Neural cell (in vitro differentiated cells): ENCODE data around the gene GRIA1. TPM values are rescaled to one million over a fixed set of nuclear protein-coding genes. Genes with fewer than 3 reads are reported as not detected.

Experiments
- H2AFZ ChIP-seq: fragments of 200-600, 300-800 bp; sonication (generic), shearing (Covaris generic); 2 replicates; pipeline ENCODE4 v1.6.0; 2014; ENCODE audit warnings: low read depth, mild to moderate bottlenecking, antibody characterized with exemption, low read length, moderate library complexity
- H3F3A ChIP-seq: fragments of 200-600 bp; shearing (Covaris generic); 2 replicates; pipeline ENCODE4 v1.6.1; 2016; ENCODE audit warnings: mild to moderate bottlenecking, moderate library complexity, mixed read lengths, antibody characterized with exemption, low read length; ENCODE audit not compliant: insufficient read depth, poor library complexity, severe bottlenecking
- H3K27ac ChIP-seq: fragments of 200-600, 300-800 bp; sonication (generic), shearing (Covaris generic); 2 replicates; pipeline ENCODE4 v1.5.1; 2014; ENCODE audit warnings: mild to moderate bottlenecking, low read length, moderate library complexity
- H3K27me3 ChIP-seq: fragments of 300-800, 200-600 bp; sonication (generic), shearing (Covaris generic); 2 replicates; pipeline ENCODE4 v1.6.0; 2014; ENCODE audit warnings: mild to moderate bottlenecking, low read depth, low read length, moderate library complexity; ENCODE audit not compliant: insufficient read depth
- H3K36me3 ChIP-seq: fragments of 300-800, 200-600 bp; sonication (generic), shearing (Covaris generic); 2 replicates; pipeline ENCODE4 v1.5.1; 2014; ENCODE audit warnings: mild to moderate bottlenecking, antibody characterized with exemption, low read length, moderate library complexity; ENCODE audit not compliant: insufficient read depth
- H3K4me2 ChIP-seq: fragments of 300-800, 200-600 bp; sonication (generic), shearing (Covaris generic); 2 replicates; pipeline ENCODE4 v1.6.0; 2014; ENCODE audit warnings: mild to moderate bottlenecking, low read length
- H3K4me3 ChIP-seq: fragments of 300-800, 200-600 bp; sonication (generic), shearing (Covaris generic); 2 replicates; pipeline ENCODE4 v1.5.1; 2014; ENCODE audit warnings: mild to moderate bottlenecking, low read length, moderate library complexity
- H3K79me2 ChIP-seq: fragments of 200-600 bp; shearing (Covaris generic); replicated peaks from 2 replicates; pipeline ENCODE4 v1.6.0; 2014; ENCODE audit warnings: mild to moderate bottlenecking, low read length, moderate library complexity; ENCODE audit not compliant: insufficient read depth
- H3K9ac ChIP-seq: fragments of 300-800, 200-600 bp; sonication (generic), shearing (Covaris generic); 2 replicates; pipeline ENCODE4 v1.6.1; 2016; ENCODE audit warnings: mild to moderate bottlenecking, low read length, mixed read lengths
- H3K9me2 ChIP-seq: fragments of 200-600 bp; shearing (Covaris generic); 2 replicates; pipeline ENCODE4 v1.6.1; 2016; ENCODE audit warnings: mild to moderate bottlenecking, low read length, mixed read lengths; ENCODE audit not compliant: insufficient read depth
- H3K9me3 ChIP-seq: fragments of 200-600, 300-800 bp; sonication (generic), shearing (Covaris generic); 2 replicates; pipeline ENCODE4 v1.6.1; 2016; ENCODE audit warnings: mild to moderate bottlenecking, mixed run types, low read length, moderate library complexity, mixed read lengths
- H4K20me1 ChIP-seq: fragments of 200-600 bp; shearing (Covaris generic); 2 replicates; pipeline ENCODE4 v1.6.1; 2016; ENCODE audit warnings: mild to moderate bottlenecking, mixed run types; ENCODE audit not compliant: insufficient read depth
- EP300 ChIP-seq: fragments of 450-650 bp; conservative IDR thresholded peaks from 2 replicates; pipeline ENCODE4 v1.6.1; 2014; ENCODE audit warnings: antibody characterized with exemption, mild to moderate bottlenecking, moderate library complexity; ENCODE audit not compliant: poor library complexity, severe bottlenecking
- EZH2 ChIP-seq: fragments of 200-600, 300-800 bp; shearing (Covaris generic), sonication (generic); IDR thresholded peaks from 2 replicates; pipeline ENCODE4 v1.6.1; 2014; ENCODE audit warnings: antibody characterized with exemption, low read length, borderline replicate concordance, mild to moderate bottlenecking; ENCODE audit not compliant: insufficient read depth, poor library complexity, severe bottlenecking
- MXI1 ChIP-seq: fragments of 450-650 bp; conservative IDR thresholded peaks from 2 replicates; pipeline ENCODE4 v1.6.1; 2014; ENCODE audit warnings: antibody characterized with exemption, mild to moderate bottlenecking; ENCODE audit not compliant: poor library complexity, severe bottlenecking
- POLR2AphosphoS5 ChIP-seq: IDR thresholded peaks from 2 replicates; pipeline ENCODE4 v1.6.1; 2012
- RAD21 ChIP-seq: fragments of 450-650 bp; conservative IDR thresholded peaks from 2 replicates; pipeline ENCODE4 v1.6.1; 2014; ENCODE audit warnings: antibody characterized with exemption, mild to moderate bottlenecking, moderate library complexity
- SMC3 ChIP-seq: fragments of 450-650 bp; conservative IDR thresholded peaks from 2 replicates; pipeline ENCODE4 v1.6.1; 2014; ENCODE audit warnings: antibody characterized with exemption, mild to moderate bottlenecking, moderate library complexity; ENCODE audit not compliant: poor library complexity
- TAF1 ChIP-seq: IDR thresholded peaks from 2 replicates; pipeline ENCODE4 v1.6.1; 2012; ENCODE audit warnings: low read depth
- polyA plus RNA-seq: library from polyadenylated mRNA; depleted of rRNA; stranded (reverse); fragments of >200 nt; gene quantifications from 2 replicates; pipeline ENCODE4 v1.2.3, GENCODE V29; 2014
- TF ChIP-seq, protein P1 (sequence below): IDR thresholded peaks from 2 replicates; pipeline ENCODE4 v1.6.1; 2012; ENCODE audit warnings: borderline replicate concordance
- TF ChIP-seq, protein P2 (sequence below): fragments of 450-650 bp; IDR thresholded peaks from 2 replicates; pipeline ENCODE4 v1.5.1; 2014; ENCODE audit warnings: antibody characterized with exemption, mild to moderate bottlenecking, moderate library complexity; ENCODE audit not compliant: poor library complexity, severe bottlenecking

GRIA1 gene
- polyA plus RNA-seq, 1 donor from 2014 or later = 59.6 TPM

DNA sequence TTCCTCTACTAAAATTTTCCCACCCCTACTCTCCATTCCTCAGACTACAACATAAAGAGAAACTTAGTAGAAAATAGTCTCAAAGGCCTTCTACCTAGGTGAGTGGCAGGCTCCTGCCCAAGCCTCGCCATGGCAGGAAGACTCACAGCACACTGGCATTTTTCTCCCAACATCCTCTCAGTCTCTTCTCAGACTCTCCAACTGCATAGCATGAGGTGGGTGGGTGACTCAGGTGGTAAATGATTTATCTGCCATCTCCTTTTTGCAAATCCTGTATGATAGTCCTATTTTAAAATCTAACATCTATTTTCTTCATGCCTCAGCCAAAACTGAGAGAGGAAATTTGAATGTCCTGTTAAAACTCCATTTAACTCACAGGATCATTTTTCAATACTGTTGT is 33.5 kb upstream of the GRIA1 start:
- Histone ChIP-seq H4K20me1 (no peaks in the 10 kb centered on the region), H3K9me3 (no peaks in the 10 kb centered on the region), H3K36me3 (no peaks in the 10 kb centered on the region), H3K4me3 (no peak overlapping the region), H3F3A (no peaks in the 10 kb centered on the region), H3K4me2 (no peak overlapping the region), H3K9me2 (no peaks in the 10 kb centered on the region), H3K79me2 (no peaks in the 10 kb centered on the region), H2AFZ (no peak overlapping the region), H3K27ac (no peak overlapping the region), H3K27me3 (no peaks in the 10 kb centered on the region), H3K9ac (no peak overlapping the region)
- TF ChIP-seq EP300 (no peak), TAF1 (no peak), MXI1 (no peak), EZH2 (no peak), POLR2AphosphoS5 (no peak), RAD21 (no peak), SMC3 (no peak)
- TF ChIP-seq, protein P1, sequence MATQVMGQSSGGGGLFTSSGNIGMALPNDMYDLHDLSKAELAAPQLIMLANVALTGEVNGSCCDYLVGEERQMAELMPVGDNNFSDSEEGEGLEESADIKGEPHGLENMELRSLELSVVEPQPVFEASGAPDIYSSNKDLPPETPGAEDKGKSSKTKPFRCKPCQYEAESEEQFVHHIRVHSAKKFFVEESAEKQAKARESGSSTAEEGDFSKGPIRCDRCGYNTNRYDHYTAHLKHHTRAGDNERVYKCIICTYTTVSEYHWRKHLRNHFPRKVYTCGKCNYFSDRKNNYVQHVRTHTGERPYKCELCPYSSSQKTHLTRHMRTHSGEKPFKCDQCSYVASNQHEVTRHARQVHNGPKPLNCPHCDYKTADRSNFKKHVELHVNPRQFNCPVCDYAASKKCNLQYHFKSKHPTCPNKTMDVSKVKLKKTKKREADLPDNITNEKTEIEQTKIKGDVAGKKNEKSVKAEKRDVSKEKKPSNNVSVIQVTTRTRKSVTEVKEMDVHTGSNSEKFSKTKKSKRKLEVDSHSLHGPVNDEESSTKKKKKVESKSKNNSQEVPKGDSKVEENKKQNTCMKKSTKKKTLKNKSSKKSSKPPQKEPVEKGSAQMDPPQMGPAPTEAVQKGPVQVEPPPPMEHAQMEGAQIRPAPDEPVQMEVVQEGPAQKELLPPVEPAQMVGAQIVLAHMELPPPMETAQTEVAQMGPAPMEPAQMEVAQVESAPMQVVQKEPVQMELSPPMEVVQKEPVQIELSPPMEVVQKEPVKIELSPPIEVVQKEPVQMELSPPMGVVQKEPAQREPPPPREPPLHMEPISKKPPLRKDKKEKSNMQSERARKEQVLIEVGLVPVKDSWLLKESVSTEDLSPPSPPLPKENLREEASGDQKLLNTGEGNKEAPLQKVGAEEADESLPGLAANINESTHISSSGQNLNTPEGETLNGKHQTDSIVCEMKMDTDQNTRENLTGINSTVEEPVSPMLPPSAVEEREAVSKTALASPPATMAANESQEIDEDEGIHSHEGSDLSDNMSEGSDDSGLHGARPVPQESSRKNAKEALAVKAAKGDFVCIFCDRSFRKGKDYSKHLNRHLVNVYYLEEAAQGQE = no peak
- TF ChIP-seq, protein P2, sequence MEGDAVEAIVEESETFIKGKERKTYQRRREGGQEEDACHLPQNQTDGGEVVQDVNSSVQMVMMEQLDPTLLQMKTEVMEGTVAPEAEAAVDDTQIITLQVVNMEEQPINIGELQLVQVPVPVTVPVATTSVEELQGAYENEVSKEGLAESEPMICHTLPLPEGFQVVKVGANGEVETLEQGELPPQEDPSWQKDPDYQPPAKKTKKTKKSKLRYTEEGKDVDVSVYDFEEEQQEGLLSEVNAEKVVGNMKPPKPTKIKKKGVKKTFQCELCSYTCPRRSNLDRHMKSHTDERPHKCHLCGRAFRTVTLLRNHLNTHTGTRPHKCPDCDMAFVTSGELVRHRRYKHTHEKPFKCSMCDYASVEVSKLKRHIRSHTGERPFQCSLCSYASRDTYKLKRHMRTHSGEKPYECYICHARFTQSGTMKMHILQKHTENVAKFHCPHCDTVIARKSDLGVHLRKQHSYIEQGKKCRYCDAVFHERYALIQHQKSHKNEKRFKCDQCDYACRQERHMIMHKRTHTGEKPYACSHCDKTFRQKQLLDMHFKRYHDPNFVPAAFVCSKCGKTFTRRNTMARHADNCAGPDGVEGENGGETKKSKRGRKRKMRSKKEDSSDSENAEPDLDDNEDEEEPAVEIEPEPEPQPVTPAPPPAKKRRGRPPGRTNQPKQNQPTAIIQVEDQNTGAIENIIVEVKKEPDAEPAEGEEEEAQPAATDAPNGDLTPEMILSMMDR = no peak

DNA sequence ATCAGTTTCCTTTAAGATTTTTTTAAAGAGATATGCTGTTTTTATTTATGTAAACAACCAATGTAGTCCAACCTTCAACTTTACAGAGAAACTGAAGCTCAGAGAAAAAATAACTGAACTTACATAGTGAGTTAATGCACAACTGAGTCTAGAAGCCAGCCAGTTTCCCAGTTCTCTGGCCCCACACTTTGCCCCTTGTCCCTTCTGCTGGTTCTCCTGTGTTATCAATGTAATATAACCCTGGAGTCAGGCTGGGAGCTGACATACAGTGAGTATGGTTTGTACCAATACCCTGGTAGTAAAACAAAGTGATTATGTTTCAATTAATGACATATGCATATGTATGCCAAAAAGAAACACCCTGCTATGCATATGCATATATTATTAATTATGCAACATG is 32.2 kb upstream of the GRIA1 start:
- Histone ChIP-seq H3F3A (no peaks in the 10 kb centered on the region), H3K4me2 (no peak overlapping the region), H3K9ac (no peak overlapping the region), H2AFZ (no peak overlapping the region), H3K4me3 (no peak overlapping the region), H3K9me3 (no peaks in the 10 kb centered on the region), H4K20me1 (no peaks in the 10 kb centered on the region), H3K27me3 (no peaks in the 10 kb centered on the region), H3K79me2 (no peaks in the 10 kb centered on the region), H3K27ac (no peak overlapping the region), H3K36me3 (no peaks in the 10 kb centered on the region), H3K9me2 (no peaks in the 10 kb centered on the region)
- TF ChIP-seq POLR2AphosphoS5 (no peak), TAF1 (no peak)
